Bronchial epithelial cell (primary cell): ENCODE measurements around the gene CREB5. TPM values are rescaled to one million over a fixed set of nuclear protein-coding genes. Genes with fewer than 3 reads are reported as not detected.

Experiments
- DNase-seq: peaks from one replicate; pipeline ENCODE4 v3.0.0-alpha.2; 2010; ENCODE audit warnings: low read depth
- FAIRE-seq: peaks from 2 replicates; lab custom pipeline; 2011; peaks lifted over from hg19 to GRCh38; lab: Jason Lieb, UNC
- H3K27me3 ChIP-seq: 2 replicates; pipeline ENCODE4 v1.5.1; 2011; ENCODE audit warnings: low read length; ENCODE audit not compliant: control insufficient read depth, insufficient read depth
- H3K36me3 ChIP-seq: 2 replicates; pipeline ENCODE4 v1.5.1; 2011; ENCODE audit warnings: low read length; ENCODE audit not compliant: control insufficient read depth, insufficient read depth
- H3K4me3 ChIP-seq: 2 replicates; pipeline ENCODE4 v1.5.1; 2011; ENCODE audit warnings: mild to moderate bottlenecking, low read depth, low read length, control low read depth
- total RNA-seq: library from RNA; depleted of rRNA; stranded (reverse); fragments of >200 nt; gene quantifications from 2 replicates; pipeline ENCODE4 v1.2.1, GENCODE V29; 2014
- TF ChIP-seq, protein P1 (sequence below): IDR thresholded peaks from 2 replicates; pipeline ENCODE4 v1.5.1; 2011; ENCODE audit warnings: mild to moderate bottlenecking, moderate library complexity, low read length, control low read depth, inconsistent platforms; ENCODE audit not compliant: insufficient read depth, severe bottlenecking

The CREB5 gene
- total RNA-seq, 1 donor from 2014 or later, result 2.1 TPM

DNA sequence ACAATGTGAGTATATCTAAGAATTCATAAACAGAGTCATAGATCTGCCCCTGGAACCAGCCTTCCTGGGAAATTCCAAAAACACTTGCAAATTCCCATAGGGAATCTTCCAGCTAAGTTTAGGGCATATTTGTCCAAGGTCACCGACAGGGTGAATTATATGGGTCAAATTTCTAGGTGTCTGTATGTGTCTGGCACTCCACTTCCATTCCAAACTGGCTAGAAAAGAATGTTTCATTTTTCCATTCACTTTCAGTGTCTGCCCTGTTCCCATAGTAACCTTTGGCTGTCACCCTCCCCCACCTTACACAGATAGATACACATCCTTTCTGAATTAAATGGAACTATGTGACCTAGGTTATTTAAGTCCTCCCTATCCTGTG, 230.9 kb downstream of the CREB5 start:
- H3K4me3 ChIP-seq, result no peak overlapping the region
- no peaks in the 10 kb centered on the region for H3K36me3 ChIP-seq
- TF ChIP-seq, protein P1, sequence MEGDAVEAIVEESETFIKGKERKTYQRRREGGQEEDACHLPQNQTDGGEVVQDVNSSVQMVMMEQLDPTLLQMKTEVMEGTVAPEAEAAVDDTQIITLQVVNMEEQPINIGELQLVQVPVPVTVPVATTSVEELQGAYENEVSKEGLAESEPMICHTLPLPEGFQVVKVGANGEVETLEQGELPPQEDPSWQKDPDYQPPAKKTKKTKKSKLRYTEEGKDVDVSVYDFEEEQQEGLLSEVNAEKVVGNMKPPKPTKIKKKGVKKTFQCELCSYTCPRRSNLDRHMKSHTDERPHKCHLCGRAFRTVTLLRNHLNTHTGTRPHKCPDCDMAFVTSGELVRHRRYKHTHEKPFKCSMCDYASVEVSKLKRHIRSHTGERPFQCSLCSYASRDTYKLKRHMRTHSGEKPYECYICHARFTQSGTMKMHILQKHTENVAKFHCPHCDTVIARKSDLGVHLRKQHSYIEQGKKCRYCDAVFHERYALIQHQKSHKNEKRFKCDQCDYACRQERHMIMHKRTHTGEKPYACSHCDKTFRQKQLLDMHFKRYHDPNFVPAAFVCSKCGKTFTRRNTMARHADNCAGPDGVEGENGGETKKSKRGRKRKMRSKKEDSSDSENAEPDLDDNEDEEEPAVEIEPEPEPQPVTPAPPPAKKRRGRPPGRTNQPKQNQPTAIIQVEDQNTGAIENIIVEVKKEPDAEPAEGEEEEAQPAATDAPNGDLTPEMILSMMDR, result no peak
- no peak for DNase-seq
- no peak for FAIRE-seq
- H3K27me3 ChIP-seq, result no peaks in the 10 kb centered on the region

DNA sequence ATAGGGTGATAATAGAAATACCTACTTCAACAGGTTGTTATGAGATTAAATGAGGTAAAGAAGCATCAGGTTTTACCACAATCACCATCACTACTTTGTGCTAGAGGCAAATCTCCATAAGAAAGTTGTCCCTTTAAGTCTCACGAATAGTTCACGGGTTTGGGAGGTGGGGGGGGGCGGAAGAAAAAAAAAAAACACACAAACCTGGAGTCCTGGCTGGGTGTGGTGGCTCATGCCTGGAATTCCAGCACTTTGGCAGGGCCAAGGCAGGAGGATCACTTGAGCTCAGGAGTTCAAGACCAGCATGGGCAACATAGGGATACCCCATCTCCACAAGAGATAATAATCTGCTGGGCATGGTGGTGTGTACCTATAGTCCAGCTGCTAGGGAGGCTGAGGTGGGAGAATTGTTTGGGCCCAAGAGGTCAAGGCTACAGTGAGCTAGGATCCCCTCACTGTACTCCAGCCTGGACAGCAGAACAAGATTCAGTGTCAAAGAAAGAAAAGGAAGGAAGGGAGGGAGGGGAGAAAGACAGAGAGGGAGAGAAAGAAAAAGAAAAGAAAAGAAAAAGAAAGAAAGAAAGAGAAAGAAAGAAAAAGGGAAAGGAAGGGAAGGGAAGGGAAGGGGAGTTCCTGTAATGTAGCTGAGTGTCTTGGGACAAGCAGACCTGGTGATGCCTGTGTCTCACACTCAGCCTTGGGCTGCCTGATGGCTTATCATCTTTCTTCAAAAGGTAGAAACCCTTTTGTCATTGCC, 231.4 kb downstream of the CREB5 start:
- TF ChIP-seq, protein P1, result no peak
- no peak for FAIRE-seq
- Histone ChIP-seq H3K4me3 (no peak overlapping the region), H3K36me3 (no peaks in the 10 kb centered on the region), H3K27me3 (no peaks in the 10 kb centered on the region)
- no peak for DNase-seq

DNA sequence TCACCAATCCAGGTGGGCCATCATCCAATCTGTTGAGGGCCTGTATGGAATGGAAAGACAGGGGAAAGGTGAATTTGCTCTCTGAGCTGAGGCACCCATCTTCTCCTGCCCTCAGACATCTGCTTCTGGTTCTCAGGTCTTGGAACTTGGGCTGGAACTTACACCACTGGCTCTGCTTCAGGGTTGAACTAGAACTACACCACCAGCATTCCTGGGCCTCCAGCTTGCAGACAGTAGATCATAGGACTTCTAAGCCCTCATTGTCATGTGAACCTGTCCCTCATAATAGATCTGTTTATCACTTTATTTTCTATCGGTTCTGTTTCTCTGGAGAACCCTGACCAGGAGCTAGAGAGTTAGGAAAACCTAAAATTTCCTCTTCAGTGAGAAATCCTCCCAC, 233.5 kb downstream of the CREB5 start:
- FAIRE-seq (peak; percentile 32), DNase-seq (no peak)
- Histone ChIP-seq H3K36me3 (no peaks in the 10 kb centered on the region), H3K4me3 (no peak overlapping the region), H3K27me3 (no peaks in the 10 kb centered on the region)
- TF ChIP-seq, protein P1, result no peak

DNA sequence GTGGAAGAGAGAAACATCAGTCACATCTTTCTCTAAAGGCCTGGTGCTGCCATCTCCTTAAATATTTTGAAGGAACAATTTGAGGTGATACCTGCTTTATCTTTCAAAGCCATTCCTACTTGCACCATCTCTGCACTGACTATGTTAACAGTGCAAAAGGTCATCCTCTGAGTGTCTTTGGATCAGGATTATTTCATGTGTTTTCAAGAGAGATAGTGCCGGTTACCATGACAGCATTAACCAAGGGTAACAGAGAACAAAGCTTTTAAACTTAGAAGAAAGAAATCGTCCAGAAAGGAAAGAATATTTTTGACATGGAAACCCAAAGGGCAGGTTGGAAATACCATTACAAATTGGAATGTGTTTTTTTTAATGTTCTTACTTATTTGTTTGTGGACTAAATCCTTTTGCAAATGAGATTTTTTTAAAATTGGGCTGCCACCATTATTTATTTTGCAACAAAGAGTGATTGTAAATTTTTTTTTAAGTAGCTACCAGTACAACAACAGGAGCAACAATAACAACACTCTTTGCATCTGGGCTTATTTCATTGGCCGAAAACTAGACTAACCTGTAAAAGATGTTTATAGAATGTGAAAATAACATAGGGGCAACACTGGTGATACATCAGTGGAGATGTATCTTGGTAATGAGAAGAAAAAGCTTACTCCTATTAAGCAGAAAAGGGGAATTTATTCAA, 234.2 kb downstream of the CREB5 start:
- H3K4me3 ChIP-seq, result no peak overlapping the region
- no peaks in the 10 kb centered on the region for H3K27me3 ChIP-seq
- H3K36me3 ChIP-seq, result no peaks in the 10 kb centered on the region
- FAIRE-seq (no peak), DNase-seq (no peak)
- TF ChIP-seq, protein P1, result no peak

DNA sequence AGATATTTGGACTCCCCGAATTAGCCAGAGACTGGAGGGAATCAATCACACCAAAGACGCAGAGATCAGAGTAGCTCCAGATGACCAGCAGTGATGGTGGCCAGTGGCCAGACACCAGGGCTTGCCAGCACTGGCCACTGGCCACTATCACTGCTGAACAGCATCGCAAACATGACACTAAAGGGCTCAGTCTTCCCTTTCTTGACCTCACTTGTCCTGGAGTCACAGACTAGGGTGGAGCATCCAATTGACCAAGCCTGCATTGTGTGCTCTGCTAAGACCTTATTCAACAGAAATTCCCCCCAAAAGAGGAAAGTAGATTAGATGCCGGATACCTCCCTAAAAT, 234.7 kb downstream of the CREB5 start:
- Histone ChIP-seq H3K27me3 (no peaks in the 10 kb centered on the region), H3K36me3 (no peaks in the 10 kb centered on the region), H3K4me3 (no peak overlapping the region)
- no peak for DNase-seq
- FAIRE-seq, result no peak
- TF ChIP-seq, protein P1, result no peak

DNA sequence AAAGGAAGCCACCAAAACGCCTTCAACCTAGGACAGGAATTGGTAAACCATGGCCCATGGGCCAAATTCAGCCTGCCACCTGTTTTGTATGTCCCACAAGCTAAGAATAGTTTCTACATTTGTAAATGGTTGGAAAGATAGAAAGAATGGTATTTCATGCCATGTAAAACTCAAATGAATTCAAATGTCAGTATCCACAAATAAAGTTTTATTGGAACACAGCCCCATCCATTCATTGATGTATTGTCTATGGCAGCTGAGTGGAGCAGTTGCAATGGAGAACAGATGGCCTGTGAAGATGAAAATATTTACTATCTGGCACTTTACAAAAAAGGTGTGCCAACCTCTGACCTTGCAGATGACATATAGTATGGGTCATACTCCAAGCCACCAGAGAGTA, 236.9 kb downstream of the CREB5 start:
- Histone ChIP-seq H3K27me3 (no peaks in the 10 kb centered on the region), H3K36me3 (no peaks in the 10 kb centered on the region), H3K4me3 (no peak overlapping the region)
- no peak for FAIRE-seq
- TF ChIP-seq, protein P1, result no peak
- DNase-seq, result no peak
